Measurements from ENCODE around the gene SERPIND1.

DNA sequence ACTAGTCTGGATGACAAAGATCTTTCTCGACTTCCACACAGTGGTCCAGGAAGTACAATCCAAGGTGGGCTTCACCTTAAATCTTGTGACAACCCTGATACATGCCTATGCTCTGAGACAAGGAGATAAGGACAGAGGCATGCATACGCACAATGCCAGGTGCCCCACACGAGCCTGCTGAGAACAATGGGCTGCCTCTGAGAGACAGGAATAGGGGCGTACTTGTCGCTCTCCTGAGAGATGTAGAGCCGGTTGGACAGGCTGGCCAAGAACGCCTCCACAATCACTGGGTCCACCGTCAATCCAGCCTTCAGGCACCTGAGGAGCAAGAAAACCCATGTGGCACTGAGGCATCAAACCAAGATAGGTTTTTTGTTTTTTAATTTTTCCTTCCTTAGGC lies 25.5 kb downstream of the SERPIND1 start:
- TF ChIP-seq POLR2A (IDR thresholded peaks at IDR 0.05): no peak
- TF ChIP-seq CTCF (IDR thresholded peaks at IDR 0.05): no peak
